ENCODE results near the gene ASB2.

DNA sequence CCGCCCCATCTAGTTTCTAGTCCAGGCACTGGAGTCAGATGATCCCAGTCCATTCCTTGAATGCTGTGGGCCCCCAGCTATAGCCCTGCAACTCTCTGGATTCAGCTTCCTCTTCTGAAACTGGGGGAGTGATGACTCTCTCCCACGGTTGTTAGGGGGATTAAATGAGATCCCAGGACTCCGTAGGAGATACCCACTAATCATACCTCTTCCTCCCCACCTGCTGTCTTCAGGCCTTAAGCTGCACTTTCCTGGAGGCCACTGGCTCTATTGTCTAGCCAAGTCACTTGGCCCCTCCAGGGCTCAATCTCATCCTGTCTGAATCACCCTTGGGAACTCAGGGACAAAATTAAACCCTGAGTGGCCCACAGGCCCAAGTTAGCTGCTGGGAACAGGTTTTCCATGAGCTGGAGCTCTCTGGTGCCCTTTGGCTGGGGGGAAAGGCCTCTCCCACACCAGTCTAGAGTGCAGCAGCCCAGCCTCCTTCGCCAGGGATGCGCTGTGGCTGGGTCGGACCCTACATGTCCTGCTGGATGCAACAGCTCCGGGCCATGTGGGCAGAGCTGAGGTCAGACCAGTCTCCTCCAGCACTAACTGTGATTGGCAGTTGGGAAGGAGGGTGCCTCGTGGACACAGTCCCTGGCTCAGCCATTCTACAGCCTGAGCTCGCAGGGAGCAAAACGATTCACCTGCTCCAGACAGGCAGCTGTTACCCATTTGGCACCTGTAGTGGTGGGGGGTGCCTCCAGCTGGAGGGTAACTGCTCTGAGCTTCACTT lies 6.0 kb upstream of the ASB2 start:
- TF ChIP-seq CHD2 (IDR thresholded peaks at IDR 0.05; ENCODE audit: low read length, partially characterized antibody) (no peak), RAD21 (IDR thresholded peaks at IDR 0.05; ENCODE audit: low read length) (no peak), CTCF (IDR thresholded peaks at IDR 0.05) (no peak), GATA2 (CRISPR knock-in tag; IDR thresholded peaks at IDR 0.05) (no peak), EZH2phosphoT487 (IDR thresholded peaks at IDR 0.05; ENCODE audit: borderline replicate concordance, low read depth) (no peak), ELF1 (IDR thresholded peaks at IDR 0.05) (no peak), JUND (IDR thresholded peaks at IDR 0.05) (no peak), SMC3 (IDR thresholded peaks at IDR 0.05; ENCODE audit: low read depth, low read length) (no peak), MAX (IDR thresholded peaks at IDR 0.05; ENCODE audit: low read depth) (no peak), TAF1 (IDR thresholded peaks at IDR 0.05; ENCODE audit: borderline replicate concordance, low read depth, low read length) (no peak)
- TF ChIP-seq, protein P1, sequence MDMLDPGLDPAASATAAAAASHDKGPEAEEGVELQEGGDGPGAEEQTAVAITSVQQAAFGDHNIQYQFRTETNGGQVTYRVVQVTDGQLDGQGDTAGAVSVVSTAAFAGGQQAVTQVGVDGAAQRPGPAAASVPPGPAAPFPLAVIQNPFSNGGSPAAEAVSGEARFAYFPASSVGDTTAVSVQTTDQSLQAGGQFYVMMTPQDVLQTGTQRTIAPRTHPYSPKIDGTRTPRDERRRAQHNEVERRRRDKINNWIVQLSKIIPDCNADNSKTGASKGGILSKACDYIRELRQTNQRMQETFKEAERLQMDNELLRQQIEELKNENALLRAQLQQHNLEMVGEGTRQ (IDR thresholded peaks at IDR 0.05; ENCODE audit: borderline replicate concordance, low read depth, low read length), result no peak

Measured in SK-N-SH (cell line).